GM21717 (cell line): ENCODE results near the gene SKI.

Source experiments
- ATAC-seq: cut with Tn5 transposase; IDR thresholded peaks from one replicate; pipeline ENCODE4 v1.9.1; 2021; ENCODE audit warnings: mild to moderate bottlenecking, moderate library complexity; ENCODE audit not compliant: unreplicated experiment

Gene SKI

DNA sequence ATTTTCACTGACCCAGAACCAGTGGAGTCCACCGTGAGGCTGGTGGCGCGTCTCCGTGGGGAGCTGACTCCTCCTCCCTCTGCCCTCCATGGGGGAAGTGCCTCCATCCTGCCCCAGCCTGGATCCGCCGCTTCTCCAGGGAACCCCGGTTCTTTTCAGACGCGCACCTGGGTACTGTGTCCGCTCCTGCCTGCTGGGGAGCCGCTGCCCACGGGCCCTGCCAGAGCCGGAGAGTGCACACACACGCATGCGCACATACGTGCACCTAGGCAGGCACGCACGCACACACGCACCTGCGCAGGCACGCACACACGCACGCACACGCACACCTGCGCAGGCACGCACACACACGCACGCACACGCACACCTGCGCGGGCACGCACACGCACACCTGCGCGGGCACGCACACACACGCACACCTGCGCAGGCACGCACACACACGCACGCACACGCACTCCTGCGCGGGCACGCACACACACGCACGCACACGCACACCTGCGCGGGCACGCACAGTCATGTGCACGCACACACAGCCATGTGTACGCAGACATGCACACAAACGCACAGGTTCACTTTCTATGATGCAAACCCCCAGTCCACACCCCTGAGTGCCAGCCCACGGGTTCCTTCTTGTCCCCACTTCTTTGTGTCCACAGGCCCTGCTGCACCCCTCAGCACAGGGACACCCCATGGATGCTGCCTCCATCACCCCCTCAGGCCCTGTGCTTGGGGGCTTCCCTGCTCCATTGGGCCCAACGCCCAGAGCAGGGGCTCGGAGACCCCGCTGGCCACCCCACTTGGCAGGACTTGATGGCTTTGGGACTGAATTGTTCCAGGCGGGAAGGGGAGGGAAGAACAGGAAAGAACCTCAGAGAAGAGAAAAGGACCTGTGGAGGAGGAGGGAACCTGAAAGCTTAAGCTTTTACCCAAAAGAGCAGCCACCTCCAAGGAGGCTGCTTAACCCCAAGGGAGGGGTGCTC is 120.5 kb downstream of the SKI start:
- no peak for ATAC-seq

DNA sequence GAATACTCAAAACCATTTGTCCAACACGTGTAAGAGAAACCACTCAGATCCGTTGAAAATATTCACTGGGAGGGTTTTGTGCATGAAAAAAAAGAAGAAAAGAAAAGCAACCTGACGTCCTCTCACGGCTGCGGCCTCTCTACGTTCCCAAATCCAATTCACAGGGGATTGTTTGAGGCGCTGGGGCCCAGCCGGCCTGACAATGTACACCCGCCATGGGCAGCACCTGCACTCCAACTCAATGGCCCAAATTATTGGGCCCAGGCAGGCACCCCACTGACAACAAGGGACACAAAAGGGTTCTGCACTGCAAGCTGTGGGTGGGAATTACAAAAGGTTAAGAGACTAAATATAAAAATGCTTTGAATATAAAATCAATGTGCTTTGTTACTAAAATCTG is 121.7 kb downstream of the SKI start:
- ATAC-seq: no peak

GRCh38 chr1:2350501-2350900 is 122.4 kb downstream of the SKI start:
- no peak for ATAC-seq

DNA sequence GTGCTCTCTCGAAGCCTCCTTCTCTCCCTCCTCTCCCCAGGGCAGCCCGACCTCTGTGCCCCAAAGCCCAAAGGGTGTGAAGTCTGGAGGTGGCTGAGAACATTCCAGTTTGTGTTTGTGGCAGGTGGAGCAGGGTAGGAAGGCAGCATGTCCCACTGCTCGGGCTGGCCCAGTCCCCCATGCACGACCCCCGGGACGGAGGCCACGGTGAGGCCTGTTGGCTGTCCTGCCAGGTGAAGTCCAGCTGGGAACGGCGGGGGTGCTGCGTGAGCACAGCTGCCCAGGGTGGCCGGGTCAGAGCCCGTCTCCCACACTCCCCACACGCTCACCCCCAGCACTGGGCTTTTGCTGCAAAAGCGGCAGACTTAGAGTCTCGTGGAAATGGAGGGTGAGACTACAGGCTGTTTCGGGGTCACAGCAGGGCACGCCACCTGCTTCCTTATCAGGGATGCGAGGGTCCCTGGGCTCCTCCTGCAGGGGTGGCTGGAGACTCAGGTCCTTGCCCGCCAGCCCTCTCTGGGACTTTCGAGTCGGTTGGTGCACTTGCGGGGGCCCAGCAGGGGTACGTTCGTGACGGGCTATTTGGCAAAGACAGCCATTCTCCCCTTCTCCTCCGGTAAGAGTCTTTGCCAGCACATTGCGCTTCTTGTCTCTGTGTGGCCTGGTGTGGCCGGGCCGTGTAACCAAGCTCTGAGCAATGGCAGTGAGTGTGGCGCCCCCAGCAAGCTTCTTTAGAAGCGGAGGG is 123.0 kb downstream of the SKI start:
- ATAC-seq: no peak

- no peak for ATAC-seq
These were observed 123.6 kb downstream of the SKI start for GRCh38 chr1:2351723-2352122.

DNA sequence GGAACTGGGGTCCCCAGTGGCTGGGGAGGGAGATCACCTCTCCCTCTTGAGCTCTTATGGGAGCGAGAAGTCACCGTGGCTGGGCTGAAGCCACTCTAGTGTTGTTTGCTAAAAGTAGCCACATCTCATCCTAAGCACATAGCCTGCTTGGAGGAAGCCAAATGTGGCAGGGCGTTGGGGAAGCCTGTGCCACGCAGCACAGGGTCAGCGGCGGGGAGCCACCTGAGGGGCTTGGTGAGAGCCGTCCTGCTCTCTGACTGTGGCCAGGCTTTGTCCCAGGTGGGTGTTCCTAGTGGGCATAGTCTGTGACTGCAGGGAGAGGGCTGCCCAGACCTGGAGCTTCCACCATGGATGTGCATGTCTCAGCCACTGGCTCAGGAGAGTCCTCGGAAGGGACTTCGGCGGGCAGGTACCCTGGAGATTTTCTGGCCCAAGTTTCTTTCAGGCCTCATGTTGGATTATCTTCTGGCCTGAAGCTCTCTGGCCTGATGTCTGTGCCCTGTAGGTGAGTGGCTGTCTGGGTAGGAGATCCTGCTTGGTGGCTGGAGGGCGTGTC is 124.3 kb downstream of the SKI start:
- ATAC-seq: no peak

- no peak for ATAC-seq
These were observed 124.9 kb downstream of the SKI start for GRCh38 chr1:2352897-2353550.

- no peak for ATAC-seq
These were observed 125.7 kb downstream of the SKI start for GRCh38 chr1:2353551-2354438.

DNA sequence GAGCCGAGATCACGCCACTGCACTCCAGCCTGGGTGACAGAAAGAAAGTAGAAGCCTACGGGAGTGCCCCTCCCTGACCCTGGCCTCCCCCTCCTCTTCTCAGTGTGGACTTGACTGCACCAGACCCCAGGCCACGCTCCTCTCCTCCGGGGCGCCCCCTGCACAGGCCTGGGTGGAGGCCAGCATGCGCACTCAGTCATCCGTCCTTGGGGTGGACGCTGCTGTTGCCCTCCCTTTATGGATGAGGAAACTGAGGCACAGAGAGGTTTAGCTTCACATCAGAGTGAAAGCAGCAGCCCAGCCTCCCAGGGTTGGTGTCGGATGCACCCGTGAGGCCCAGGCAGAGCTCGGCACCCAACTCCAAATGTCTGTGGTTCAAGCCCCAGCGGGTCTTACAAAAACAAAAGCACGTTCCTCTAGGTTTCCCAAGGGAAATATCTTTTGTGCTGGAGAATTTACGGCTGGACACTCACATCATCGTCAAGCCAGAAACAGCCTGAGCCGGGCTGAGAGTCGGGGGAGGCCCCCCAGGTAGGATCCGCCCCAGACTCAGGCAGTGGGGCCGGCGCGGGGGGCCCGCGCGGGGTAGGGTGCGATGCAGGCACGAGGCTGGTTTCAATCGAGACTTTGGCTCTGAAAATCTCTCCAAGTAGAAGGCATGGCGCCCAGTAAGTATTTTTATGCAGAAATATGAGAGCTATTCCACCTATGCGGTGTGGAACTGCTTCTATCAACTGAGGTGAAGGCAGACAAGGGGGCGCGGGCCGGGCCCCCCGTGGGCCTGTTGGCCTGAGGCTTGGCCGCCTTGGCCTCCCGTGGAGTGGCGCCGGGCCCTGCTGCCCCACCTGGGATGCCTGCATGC is 126.6 kb downstream of the SKI start:
- ATAC-seq: no peak

- ATAC-seq: no peak
These were observed 127.5 kb downstream of the SKI start for GRCh38 chr1:2355373-2356261.

GRCh38 chr1:2356401-2356800 is 128.3 kb downstream of the SKI start:
- ATAC-seq: no peak

DNA sequence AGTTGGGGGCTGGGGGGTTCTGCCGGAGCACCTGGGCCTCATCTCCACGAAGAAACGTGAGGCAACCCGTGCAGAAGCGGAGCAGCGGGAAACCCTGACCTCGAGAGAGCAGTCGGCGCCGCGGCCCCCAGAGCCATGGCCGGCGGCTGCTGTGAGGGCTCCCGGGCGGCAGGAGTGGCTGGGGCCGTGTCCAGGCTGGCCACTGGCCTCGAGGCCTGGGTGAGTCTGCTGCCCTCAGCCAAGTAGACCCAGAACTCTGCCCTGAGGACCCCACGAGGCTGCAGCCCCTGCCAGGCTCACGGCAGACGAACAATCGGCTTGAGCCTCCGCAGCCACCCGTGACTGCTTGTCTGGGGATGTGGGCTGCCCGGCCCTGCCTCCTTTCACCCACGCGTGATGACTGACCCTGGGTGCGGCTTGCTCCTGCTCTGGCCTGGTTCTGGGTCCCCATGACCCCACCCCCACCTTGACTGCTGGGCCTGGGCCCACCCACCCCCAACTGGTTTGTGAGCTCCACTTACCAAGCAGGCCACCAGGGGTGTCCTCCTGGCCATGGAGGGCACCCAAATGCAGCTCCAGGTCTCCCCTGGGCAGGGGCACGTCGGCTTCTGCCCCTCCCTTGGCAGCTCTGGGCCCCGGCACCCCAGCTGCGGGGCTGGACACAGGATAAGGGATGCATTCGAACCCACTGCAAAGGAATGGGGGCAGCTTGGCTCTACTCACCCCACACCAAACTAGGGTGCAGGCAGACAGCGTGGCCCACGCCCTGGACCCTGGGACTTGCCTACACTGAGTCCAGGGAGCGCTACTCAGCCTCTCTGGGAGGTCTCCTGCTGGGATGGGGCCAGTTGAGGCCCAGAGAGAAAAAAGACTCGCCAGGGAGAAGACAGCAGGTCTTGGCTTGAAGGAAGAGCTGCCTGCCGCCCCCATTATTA is 129.1 kb downstream of the SKI start:
- no peak for ATAC-seq

DNA sequence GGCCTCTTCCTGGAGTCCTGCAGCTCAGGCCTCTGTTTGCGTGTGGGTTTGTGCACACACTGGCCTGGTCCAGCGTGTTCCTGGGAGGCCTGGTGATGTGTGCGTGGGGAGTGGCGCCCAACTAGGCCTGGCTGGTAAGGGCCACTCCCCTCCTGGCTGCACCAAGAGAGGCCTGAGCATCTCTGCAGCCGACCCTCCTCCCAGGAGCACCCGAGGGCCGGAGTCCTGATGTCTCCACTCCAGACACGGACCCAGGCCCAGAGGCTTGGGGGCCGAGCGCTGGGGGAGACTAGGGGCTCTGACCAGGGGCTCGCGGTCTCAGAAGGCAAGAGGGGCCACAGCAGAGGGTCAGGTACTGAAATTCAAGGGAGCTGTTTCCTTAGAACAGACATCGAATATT is 130.0 kb downstream of the SKI start:
- ATAC-seq: no peak

DNA sequence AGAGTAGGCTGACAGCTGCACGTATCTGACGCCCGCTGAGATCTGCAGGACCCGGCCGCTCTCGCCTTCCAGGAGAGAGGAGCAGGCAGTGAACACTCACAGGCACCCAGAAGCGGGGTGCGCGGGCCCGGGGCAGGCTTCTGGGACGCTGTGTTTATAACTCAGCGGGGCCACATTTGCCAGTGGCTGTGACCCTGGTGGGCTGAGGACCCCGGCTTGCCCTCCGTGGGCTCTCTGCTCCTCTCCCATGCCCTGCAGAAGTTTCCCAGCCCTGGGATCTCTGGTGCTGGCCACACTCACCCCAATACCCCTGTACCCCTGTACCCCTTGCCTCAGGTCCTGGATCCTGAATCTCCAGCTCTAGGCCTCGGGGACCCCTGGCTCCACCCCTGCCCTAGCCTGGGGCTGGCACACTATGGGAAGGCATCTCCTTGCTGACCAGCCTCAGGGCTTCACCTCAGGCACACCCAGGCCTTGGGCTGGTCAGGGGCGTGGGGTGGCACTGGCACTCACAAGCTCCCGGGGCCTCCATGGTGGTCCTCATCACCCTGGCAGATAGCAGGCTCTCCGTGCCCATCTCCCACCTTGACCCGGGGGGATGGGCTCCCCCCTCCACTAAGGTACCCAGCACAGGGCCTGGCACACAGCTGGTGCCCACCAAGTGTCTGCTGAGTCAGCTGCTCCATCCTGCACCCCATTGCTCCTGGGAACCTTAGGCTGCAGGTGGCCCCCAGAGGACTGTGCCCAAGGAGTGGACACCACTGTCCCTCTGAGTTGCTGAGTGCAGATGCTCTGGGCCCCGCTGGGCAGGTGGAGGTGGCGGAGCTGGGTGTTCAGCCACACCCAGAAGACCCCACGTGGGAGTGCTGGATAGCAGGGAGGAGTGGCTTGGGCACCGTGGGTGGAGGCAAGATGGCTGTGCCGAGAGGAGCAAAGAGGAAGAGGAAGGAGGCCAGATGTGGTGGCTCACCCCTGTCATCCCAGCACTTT is 130.8 kb downstream of the SKI start:
- no peak for ATAC-seq
